Measurements from ENCODE around the gene RCCD1. TPM values are rescaled to one million over a fixed set of nuclear protein-coding genes. Genes with fewer than 3 reads are reported as not detected.

RCCD1 gene
- total RNA-seq, 1 experiment from 2014 or later = 13.0 TPM

- DNase-seq (ENCODE audit: low read depth) = no peak
These were observed 7.3 kb downstream of the RCCD1 start for GRCh38 chr15:90962021-90962420.

DNA sequence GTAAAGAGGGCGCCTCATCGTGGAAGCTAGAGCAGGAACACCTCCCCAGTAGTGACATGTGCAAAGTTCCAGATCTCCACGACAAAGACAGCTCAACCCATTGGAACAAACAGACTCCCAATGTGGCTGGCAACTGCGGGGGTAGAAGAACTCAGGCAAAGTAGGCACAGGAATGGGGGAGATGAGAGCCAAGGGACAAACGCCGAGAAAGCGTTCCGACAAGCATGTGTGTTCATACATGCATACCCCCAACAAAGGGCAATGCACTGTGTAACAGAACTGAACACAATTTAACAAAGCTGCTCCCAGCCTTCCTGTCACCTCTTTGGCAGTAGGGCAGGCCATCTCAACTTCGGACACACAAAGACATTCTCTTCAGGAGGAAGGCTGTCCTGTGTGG, 11.6 kb downstream of the RCCD1 start:
- DNase-seq (ENCODE audit: low read depth) = no peak

- no peak for DNase-seq (ENCODE audit: low read depth)
These were observed 12.5 kb downstream of the RCCD1 start for GRCh38 chr15:90967206-90967605.

GRCh38 chr15:90968434-90968833, 13.8 kb downstream of the RCCD1 start:
- no peak for DNase-seq (ENCODE audit: low read depth)

GRCh38 chr15:90970274-90970673, 15.6 kb downstream of the RCCD1 start:
- no peak for DNase-seq (ENCODE audit: low read depth)

GRCh38 chr15:90972133-90972532, 17.4 kb downstream of the RCCD1 start:
- no peak for DNase-seq (ENCODE audit: low read depth)

GRCh38 chr15:90974216-90974615, 19.5 kb downstream of the RCCD1 start:
- no peak for DNase-seq (ENCODE audit: low read depth)

GRCh38 chr15:90979582-90979981, 24.9 kb downstream of the RCCD1 start:
- DNase-seq (ENCODE audit: low read depth) = no peak

GRCh38 chr15:90981681-90982080, 27.0 kb downstream of the RCCD1 start:
- DNase-seq (ENCODE audit: low read depth) = no peak

DNA sequence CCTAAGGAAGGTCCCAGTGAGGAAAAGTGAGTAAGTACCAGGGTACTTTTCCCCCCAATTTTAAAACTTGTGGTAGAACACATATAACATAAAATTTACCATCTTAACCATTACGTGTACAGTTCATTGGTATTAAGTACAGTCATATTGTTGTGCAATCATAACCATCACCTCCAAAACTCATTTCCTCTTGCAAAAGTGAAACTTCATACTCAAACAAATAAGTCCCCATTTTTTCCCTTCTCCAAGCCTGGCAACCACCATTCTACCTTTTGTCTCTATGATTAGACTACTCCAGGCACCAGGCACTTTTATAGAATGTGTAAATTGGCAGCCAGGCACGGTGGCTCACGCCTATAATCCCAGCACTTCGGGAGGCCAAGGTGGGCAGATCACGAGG, 27.5 kb downstream of the RCCD1 start:
- no peak for DNase-seq (ENCODE audit: low read depth)

DNA sequence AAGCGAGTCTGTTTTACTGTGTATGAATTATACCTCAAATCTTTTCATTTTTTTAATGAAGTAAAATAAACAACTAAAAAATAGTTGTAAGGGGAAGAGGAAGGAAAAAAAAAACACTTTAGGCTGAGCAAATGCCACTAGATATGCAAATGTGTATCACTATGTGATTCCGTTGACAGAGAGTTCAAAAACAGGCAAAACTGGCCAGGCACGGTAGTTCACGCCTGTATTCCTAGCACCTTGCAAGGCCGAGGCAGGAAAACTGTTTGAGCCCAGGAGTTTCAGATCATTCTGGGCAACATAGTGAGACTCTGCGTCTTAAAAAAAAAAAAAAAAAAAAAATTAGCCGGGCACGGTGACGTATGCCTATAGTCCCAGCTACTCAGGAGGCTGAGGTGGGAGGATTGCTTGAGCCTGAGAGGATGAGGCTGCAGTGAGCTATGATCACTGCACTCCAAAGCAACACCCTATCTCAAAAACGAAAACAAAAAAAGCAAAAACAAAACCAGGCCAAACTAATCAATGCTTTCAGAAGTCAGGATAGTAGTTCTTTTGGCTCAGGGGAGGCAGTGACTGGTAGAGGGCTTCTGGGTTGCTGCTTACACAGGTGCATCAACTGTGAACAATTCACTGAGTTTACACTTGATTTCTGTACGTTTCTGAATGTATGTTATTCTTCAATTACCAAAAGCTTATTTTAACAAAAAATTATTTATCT, 32.3 kb downstream of the RCCD1 start:
- DNase-seq (ENCODE audit: low read depth) = no peak

DNA sequence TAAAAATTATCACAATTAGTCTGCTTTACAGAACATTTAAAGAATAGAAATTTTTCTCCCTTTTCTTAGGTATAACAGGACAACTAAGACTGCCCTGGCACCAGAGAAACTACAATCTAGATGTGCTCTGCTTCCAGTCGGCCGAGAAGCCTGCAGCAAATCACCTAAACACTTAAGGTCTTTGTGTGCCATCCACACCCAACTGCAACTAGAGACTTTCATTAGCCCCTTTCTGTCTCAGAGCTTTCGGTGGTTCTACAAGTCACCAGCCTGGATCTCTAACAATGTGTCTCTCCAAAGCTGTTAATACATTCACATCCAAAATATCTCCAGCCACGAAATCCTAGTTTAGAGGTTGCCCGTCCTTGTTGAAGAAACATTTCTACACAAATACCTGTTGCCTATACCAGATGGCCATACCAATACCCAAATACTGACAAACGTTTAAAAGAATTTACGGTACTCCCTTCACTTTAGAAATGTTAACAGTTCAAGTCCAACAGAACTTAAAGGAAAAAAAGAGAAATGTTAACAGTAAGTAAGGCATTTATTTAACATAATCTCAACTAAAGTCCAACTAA, 33.0 kb downstream of the RCCD1 start:
- DNase-seq (ENCODE audit: low read depth) = no peak

GRCh38 chr15:90988296-90988695, 33.6 kb downstream of the RCCD1 start:
- DNase-seq (ENCODE audit: low read depth) = no peak

GRCh38 chr15:90989040-90989768, 34.5 kb downstream of the RCCD1 start:
- DNase-seq (ENCODE audit: low read depth) = no peak

- DNase-seq (ENCODE audit: low read depth) = no peak
These were observed 35.8 kb downstream of the RCCD1 start for GRCh38 chr15:90990446-90990845.

GRCh38 chr15:90991587-90992285, 37.1 kb downstream of the RCCD1 start:
- peak; percentile 37 for DNase-seq (ENCODE audit: low read depth)

DNA sequence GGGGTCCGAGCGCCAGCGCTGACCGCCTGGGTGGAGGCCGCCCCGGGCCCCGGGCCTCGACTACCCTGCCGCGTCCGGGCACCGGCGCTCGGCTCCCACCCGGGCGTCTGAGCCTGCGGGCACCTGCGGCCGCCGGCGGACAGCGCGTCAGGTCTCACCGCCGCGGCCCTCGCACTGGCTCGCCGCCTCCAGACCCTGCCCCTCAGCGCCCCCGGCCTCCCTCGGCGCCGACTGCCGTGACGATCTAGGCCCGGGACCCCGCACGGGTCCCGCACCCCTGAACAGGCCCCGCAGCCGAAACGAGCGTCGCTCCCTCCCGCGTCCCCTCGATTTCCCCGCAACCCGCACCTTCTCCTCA, 39.4 kb downstream of the RCCD1 start:
- peak; percentile 5 for DNase-seq (ENCODE audit: low read depth)

DNA sequence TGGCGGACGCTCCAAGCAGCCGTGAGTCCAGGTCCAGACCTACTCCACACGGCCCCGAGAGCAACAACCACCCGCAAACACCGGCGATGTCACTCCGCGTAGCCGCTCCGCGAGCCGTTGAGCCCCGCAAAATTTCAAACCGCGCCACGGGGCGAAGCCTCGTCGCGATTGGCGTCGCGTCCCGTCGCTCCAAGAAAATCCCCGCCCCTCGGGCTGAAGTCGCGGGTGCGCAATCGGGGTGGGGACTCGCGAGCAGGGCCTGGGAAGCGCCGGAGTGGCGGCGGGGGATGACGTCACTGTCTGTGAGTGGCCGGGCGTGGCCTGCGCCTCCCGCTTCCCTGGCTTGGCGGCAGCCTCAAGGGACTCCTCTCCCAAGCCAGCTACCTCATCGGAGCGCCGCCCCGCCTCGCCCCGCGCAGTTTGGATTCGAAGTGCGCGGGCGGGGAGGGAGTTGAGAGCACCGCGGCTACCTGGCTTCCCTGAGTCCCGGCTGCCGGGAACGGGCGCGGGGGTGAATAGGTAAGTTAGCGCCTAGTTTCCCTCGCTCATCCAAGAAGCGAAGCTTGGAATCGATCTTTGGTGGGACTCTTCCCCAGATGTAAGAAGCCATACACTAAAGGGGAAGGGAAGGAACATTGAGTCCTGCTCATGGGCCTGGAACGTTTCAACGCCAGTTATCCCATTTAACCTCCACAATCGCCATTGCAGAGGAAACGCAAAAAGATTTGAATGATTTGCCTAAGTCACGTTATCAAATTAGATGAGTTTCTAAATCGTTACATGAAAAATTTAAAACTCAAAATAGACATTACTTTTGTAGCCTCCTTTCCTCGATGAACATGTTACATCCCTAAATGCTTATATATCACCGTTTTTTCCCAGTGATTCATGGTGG, 40.0 kb downstream of the RCCD1 start, which contains the start of gene PRC1:
Gene PRC1, minus strand, starts transcription at position 119 of the 895 bp plus-strand sequence. Its CDS starts 118 bp downstream, at position 1.
- peak; percentile 97 for DNase-seq (ENCODE audit: low read depth)

DNA sequence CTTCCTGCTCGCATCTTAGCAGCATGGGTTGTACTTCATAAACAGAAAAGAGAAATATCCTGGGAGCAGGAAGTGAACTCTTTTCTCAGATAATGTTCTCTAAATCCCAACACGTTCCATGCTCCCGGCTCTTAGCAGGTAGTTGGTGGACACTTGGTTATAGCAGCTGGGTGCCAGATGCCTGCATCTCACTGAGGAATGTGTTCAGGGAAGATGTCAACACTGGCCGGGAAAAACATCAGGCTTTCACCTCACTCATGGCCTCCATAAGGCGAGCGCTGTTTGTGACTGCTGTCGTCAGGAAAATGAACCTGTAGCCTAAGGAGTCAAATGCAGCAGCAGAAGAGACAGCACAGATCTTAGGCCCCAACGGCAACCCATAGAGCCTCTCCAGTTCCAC, 44.1 kb downstream of the RCCD1 start:
- DNase-seq (ENCODE audit: low read depth) = no peak

GRCh38 chr15:91001209-91001608, 46.5 kb downstream of the RCCD1 start:
- no peak for DNase-seq (ENCODE audit: low read depth)

DNA sequence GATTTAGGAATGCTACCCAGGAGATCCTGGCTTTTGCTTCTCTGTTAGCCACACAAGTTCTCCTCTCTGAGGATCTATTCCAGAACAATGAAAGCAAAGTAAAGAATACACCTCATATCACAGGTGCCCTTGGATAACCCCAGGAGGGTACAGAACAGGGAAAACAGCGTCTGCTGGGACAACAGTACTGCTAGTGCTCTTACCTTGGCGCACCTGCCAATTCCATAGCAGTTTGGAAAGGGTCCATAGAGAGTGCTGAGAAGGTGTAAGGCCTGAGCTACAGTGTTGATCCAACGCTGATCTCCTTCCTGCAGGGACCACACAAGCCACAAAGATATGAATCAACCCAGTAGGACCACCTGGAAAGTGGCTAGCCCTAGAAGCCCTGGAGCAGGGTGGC, 52.6 kb downstream of the RCCD1 start:
- no peak for DNase-seq (ENCODE audit: low read depth)

Measured in M059J (cell line).